Measurements from ENCODE around the gene CCT5. TPM values are rescaled to one million over a fixed set of nuclear protein-coding genes. Genes with fewer than 3 reads are reported as not detected.

The CCT5 gene
- total RNA-seq, 1 experiment from 2014 or later = 532 TPM

GRCh38 chr5:10244342-10244944, 5.6 kb upstream of the CCT5 start:
- Histone ChIP-seq H2BK5ac (ENCODE audit: insufficient read length, low read length) (no peak overlapping the region), H2BK15ac (ENCODE audit: low read depth, low read length) (no peak overlapping the region), H3K4me1 (ENCODE audit: insufficient read depth, low read length) (no peaks in the 10 kb centered on the region), H3K4ac (ENCODE audit: low read depth, low read length) (no peak overlapping the region), H3T11ph (ENCODE audit: low read length) (no peak overlapping the region), H3K27me3 (ENCODE audit: insufficient read depth, low read length) (no peaks in the 10 kb centered on the region), H3K79me2 (ENCODE audit: insufficient read depth, low read length) (peaks cover 6% of the 10 kb centered on the region; the same call in 1 of the 2 replicates), H3K9ac (ENCODE audit: extremely low read depth, insufficient read length, low read length) (no peak overlapping the region), H2AFZ (ENCODE audit: low read length) (no peak overlapping the region), H2BK20ac (ENCODE audit: low read depth, low read length, poor library complexity, severe bottlenecking) (no peak overlapping the region), H3K79me1 (ENCODE audit: insufficient read depth, low read depth, low read length, poor library complexity, severe bottlenecking) (no peaks in the 10 kb centered on the region), H2AK5ac (ENCODE audit: insufficient read length, low read length) (no peak overlapping the region), H3K27ac (ENCODE audit: insufficient read length, low read depth, low read length) (no peak overlapping the region), H3K9me3 (ENCODE audit: control insufficient read depth, low read depth, low read length) (no peaks in the 10 kb centered on the region), H2BK120ac (ENCODE audit: low read depth, low read length, poor library complexity, severe bottlenecking) (no peak overlapping the region), H2BK12ac (ENCODE audit: insufficient read length, low read depth, low read length) (no peak overlapping the region), H4K91ac (ENCODE audit: insufficient read length, low read depth, low read length) (no peak overlapping the region), H3K23me2 (ENCODE audit: insufficient read length, low read depth, low read length, poor library complexity, severe bottlenecking) (peaks cover 1% of the 10 kb centered on the region), H3K56ac (ENCODE audit: insufficient read length, low read depth, low read length) (no peak overlapping the region), H4K20me1 (ENCODE audit: control insufficient read depth, insufficient read depth, insufficient read length) (no peaks in the 10 kb centered on the region), H3K14ac (ENCODE audit: insufficient read depth, low read length) (no peak overlapping the region), H3K18ac (ENCODE audit: insufficient read length, low read depth, low read length) (no peak overlapping the region), H3K4me2 (ENCODE audit: insufficient read depth, insufficient read length, low read length) (no peak overlapping the region), H4K8ac (replicated peaks; ENCODE audit: insufficient read length, low read depth, low read length) (no peak overlapping the region), H3K23ac (ENCODE audit: insufficient read length, low read depth, low read length) (no peak overlapping the region), H4K5ac (ENCODE audit: insufficient read length, low read depth, low read length) (no peak overlapping the region)
- Mint-ChIP-seq H3K27ac (no peak overlapping the region; a peak in 1 of 7 replicates), H3K27me3 (ENCODE audit: low read depth) (no peaks in the 10 kb centered on the region), H3K4me1 (peaks cover 8% of the 10 kb centered on the region in 2 experiments), H3K9me3 (no peaks in the 10 kb centered on the region), H3K4me3 (no peak overlapping the region), H3K36me3 (ENCODE audit: insufficient read depth in 1 of 3, low read depth in 3 of 3) (no peaks in the 10 kb centered on the region; a peak in 1 of 7 replicates)
- no CpG with 5 or more reads among the region's 10 CpGs for WGBS (ENCODE audit: extremely low coverage, insufficient read length, low lambda C conversion rate)
- no peak for TF ChIP-seq CTCF (conservative IDR thresholded peaks at IDR 0.05)
- DNase-seq = no peak

Measured in H9 (cell line).